AG04449 (cell line): ENCODE results near the gene ATAD5.
A peak's percentile ranks its signal among the peaks of the same experiment; 100 is the strongest.

Experiments
- CTCF ChIA-PET: fragments of 350-600 bp; formaldehyde crosslinking; extraction: SDS; loops from one replicate; lab custom pipeline; 2021; ENCODE audit warnings: antibody characterized with exemption; lab: Yijun Ruan, JAX
- POLR2A ChIA-PET: fragments of 400-600, 350-600 bp; formaldehyde crosslinking; extraction: SDS; loops from one replicate; lab custom pipeline; 2020; ENCODE audit warnings: antibody characterized with exemption, inconsistent platforms; lab: Yijun Ruan, JAX
- DNase-seq: peaks from one replicate; pipeline ENCODE4 v3.0.0-alpha.2; 2010; ENCODE audit warnings: low read depth, low spot score
- H3K4me3 ChIP-seq: 2 replicates; pipeline ENCODE4 v1.5.1; 2011; ENCODE audit warnings: low read depth, mild to moderate bottlenecking, control low read depth, low read length
- TF ChIP-seq, protein P1 (sequence below): IDR thresholded peaks from one replicate; pipeline ENCODE4 v1.5.1; 2011; ENCODE audit warnings: mild to moderate bottlenecking, moderate library complexity, low read length, control low read depth, inconsistent platforms; ENCODE audit not compliant: insufficient read depth; ENCODE audit errors: missing control alignments

Gene ATAD5, protein sequence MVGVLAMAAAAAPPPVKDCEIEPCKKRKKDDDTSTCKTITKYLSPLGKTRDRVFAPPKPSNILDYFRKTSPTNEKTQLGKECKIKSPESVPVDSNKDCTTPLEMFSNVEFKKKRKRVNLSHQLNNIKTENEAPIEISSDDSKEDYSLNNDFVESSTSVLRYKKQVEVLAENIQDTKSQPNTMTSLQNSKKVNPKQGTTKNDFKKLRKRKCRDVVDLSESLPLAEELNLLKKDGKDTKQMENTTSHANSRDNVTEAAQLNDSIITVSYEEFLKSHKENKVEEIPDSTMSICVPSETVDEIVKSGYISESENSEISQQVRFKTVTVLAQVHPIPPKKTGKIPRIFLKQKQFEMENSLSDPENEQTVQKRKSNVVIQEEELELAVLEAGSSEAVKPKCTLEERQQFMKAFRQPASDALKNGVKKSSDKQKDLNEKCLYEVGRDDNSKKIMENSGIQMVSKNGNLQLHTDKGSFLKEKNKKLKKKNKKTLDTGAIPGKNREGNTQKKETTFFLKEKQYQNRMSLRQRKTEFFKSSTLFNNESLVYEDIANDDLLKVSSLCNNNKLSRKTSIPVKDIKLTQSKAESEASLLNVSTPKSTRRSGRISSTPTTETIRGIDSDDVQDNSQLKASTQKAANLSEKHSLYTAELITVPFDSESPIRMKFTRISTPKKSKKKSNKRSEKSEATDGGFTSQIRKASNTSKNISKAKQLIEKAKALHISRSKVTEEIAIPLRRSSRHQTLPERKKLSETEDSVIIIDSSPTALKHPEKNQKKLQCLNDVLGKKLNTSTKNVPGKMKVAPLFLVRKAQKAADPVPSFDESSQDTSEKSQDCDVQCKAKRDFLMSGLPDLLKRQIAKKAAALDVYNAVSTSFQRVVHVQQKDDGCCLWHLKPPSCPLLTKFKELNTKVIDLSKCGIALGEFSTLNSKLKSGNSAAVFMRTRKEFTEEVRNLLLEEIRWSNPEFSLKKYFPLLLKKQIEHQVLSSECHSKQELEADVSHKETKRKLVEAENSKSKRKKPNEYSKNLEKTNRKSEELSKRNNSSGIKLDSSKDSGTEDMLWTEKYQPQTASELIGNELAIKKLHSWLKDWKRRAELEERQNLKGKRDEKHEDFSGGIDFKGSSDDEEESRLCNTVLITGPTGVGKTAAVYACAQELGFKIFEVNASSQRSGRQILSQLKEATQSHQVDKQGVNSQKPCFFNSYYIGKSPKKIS (N-terminal part only)

DNA sequence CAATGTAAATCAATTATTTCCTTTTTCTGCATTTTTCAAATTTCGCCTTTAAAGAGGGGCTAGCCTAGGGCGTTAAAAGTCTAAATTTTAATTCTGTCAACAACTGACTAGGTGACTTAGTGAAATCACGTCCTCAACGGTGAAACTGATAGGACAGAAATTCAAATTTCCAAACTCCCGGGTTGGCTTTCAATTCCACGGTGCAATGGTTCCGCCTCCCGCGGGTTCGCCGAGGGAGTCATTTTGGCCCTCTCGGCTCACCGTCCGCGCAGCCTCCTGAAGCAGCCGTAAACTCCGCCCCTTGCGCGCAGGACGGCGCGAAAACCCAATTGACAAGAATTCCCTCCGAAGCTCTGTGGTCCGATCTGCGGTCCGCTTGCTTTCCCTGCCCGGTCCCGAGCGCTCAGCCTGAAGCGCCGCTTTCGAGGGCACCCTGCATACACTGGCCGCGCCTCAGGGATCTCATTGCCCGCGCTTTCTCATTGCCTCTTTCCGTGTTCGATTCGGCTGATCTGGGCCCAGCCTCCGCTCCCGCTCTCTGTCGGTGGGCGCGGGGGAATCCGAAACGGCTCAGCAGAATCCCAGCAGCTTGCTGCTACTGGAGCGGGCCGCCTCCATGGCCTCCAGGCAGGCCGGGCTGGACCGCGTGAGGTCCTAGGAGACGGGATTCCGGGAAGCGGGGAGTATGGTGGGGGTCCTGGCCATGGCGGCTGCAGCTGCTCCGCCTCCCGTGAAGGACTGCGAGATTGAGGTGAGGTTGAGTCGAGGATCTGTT, at the start of gene ATAD5:
Gene ATAD5 (plus strand): TSS at position 304 of the 775 bp plus-strand sequence. CDS start 382 bp downstream, at position 686.
- ChIA-PET CTCF (no interaction called here), POLR2A (no interaction called here)
- peak within 1 kb of the TSS; percentile 95 for H3K4me3 ChIP-seq
- TF ChIP-seq, protein P1, sequence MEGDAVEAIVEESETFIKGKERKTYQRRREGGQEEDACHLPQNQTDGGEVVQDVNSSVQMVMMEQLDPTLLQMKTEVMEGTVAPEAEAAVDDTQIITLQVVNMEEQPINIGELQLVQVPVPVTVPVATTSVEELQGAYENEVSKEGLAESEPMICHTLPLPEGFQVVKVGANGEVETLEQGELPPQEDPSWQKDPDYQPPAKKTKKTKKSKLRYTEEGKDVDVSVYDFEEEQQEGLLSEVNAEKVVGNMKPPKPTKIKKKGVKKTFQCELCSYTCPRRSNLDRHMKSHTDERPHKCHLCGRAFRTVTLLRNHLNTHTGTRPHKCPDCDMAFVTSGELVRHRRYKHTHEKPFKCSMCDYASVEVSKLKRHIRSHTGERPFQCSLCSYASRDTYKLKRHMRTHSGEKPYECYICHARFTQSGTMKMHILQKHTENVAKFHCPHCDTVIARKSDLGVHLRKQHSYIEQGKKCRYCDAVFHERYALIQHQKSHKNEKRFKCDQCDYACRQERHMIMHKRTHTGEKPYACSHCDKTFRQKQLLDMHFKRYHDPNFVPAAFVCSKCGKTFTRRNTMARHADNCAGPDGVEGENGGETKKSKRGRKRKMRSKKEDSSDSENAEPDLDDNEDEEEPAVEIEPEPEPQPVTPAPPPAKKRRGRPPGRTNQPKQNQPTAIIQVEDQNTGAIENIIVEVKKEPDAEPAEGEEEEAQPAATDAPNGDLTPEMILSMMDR, result no peak
- peak; percentile 42 for DNase-seq

DNA sequence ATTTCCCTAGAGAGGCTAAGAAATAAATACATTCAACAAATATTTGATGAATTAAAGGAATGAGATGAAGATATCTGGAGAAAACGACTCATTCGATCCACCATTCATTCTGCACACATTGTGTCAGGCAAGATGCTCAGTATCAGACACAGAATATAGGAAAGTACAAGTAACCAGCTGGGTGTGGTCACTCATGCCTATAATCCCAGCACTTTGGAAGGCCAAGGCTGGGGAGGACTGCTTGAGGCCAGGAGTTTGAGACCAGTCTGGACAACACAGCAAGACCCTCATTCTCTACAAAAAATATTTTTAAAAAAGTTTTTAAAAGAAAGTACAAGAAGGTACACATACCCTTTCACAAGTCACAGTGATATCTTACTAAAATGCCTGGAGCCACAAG, 49.6 kb upstream of the ATAD5 start:
- no peak for DNase-seq

DNA sequence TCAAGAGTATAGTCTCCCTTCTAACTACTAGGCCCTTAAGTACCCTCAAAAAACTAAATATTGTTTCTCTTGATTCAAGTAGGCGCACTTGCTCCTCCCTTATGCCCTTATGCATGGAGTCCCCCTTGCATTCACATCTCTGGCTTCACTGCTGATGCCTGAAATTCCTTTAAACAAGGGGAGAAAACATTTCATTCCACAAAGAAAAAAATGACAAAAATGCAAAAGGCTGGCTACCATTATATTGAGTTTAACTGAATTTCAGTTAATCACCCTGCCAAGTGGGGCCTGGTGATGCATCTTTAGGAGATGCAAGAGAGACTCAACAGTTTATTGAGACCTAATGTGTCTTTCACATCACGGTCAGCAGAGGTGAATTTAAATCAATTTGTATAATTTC, 42.8 kb upstream of the ATAD5 start:
- TF ChIP-seq, protein P1, result no peak
- no peak overlapping the region for H3K4me3 ChIP-seq
- POLR2A ChIA-PET, result no interaction called here
- CTCF ChIA-PET, result no interaction called here
- DNase-seq, result peak; percentile 29

More for the DNA sequence above, 49.6 kb upstream of the ATAD5 start:
- CTCF ChIA-PET, result no interaction called here
- TF ChIP-seq, protein P1, result no peak
- no peak overlapping the region for H3K4me3 ChIP-seq
- POLR2A ChIA-PET, result no interaction called here

DNA sequence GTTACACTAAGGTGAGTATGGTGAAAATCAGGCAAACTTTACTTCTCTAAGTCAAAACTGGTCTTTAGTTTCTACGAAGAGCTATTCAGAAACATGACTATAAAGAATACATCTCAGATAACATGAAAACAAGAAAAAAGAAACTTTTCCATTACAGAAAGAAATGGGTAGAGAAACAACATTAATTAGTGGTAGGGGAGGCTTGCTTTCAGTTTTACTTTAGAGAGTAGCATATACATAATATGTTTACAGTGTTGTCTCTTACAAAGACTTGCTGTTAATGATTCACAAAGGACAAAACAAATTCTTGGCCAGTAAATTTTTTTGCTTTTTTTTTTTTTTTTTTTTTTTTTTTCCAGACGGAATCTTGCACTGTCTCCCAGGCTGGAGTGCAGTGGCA, 41.5 kb upstream of the ATAD5 start:
- H3K4me3 ChIP-seq, result no peak overlapping the region
- POLR2A ChIA-PET, result no interaction called here
- DNase-seq, result no peak
- TF ChIP-seq, protein P1, result no peak
- CTCF ChIA-PET, result interaction anchor here (0.6 to 1.1 kb wide), 2 partner anchors 79 to 314 kb away, joined by 3 read pairs; no protein-coding TSS in a partner anchor

DNA sequence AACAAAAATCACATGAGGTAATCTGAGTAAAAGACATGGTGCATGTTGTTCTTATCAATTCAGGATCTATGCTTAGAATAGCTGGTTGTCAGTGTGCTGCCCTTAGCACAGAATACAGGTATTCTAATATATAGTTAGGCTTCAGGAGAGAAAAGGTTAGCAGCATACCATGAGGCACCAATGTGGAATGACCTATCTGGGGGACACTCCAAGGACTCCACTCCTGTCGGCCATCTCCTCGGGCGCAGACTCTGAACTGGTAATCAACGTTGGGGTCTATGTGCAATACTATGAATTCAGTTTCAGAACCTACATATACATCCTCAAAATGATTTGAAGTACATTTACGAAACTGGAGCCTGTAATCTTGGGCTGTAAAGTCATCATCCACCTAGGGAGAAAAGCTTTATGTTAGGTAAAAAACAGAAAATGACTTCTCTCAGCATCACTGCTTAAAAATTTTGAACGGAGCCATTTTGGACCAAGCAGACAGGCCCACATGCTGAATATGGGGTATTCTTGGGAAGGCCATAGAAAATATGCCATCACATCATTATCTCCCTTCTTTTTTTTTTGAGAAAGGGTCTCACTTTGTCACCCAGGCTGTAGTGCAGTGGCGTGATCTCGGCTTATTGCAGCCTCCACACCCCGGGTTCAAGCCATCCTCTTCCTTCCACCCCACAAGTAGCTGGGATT, 38.3 kb upstream of the ATAD5 start:
- TF ChIP-seq, protein P1, result no peak
- CTCF ChIA-PET, result no interaction called here
- no peak for DNase-seq
- POLR2A ChIA-PET, result no interaction called here
- no peak overlapping the region for H3K4me3 ChIP-seq
